T-helper 1 cell treated with Interleukin-12 subunit alpha and Interleukin-12 subunit beta and Interleukin-4 antibody, amounts not matched to agents 30 ng/mL and 1 ng/mL, for 36 hours (primary cell): ENCODE data around the gene MKX. TPM values are rescaled to one million over a fixed set of nuclear protein-coding genes. Genes with fewer than 3 reads are reported as not detected.

Source experiments
- intact Hi-C: fragments of 100-400 bp; cut with micrococcal nuclease; formaldehyde crosslinking; loops from one replicate; pipeline ENCODE4 v1.15.1; 2024
- total RNA-seq: library from RNA; stranded (reverse); gene quantifications from 2 replicates; pipeline ENCODE4 v1.2.3, GENCODE V29; 2022

MKX gene, protein sequence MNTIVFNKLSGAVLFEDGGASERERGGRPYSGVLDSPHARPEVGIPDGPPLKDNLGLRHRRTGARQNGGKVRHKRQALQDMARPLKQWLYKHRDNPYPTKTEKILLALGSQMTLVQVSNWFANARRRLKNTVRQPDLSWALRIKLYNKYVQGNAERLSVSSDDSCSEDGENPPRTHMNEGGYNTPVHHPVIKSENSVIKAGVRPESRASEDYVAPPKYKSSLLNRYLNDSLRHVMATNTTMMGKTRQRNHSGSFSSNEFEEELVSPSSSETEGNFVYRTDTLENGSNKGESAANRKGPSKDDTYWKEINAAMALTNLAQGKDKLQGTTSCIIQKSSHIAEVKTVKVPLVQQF
- 0.17 TPM in 1 of 2 replicates, not detected in the other for total RNA-seq

DNA sequence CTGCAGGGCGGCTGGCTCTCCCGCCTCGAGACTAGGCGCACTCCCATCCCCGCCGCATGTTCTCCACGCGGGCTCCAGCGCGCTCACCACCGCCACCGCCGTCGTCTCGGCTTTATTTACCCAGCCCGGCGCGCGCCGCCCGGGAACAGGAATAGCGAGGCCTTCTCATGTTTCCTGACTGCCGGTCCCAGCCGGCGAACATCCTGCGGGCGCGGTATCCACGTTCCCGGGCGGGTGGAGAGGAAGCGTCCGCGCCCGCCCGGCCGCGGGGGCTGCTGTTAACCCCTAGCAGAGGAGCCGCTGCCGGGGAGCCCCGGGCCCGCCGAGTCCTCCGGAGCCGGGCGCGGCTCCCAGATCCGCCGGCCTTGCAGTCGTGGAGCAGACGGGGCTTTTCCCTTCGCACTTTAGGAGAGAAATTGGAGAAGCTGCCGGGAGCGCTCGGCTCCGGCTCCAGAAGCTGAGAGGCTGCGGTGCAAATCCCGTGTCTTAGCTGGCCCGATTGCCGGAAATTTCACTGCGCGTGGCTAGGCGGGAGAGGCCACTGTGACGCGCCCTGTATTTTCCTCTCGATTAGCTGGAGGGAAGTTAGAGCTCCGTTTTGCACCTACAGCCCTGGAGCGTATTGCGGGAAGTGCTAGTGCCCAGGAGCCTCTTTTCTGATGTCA lies at the start of gene MKX:
Gene MKX (minus strand): TSS at position 88 of the 665 bp plus-strand sequence. CDS start 2,404 bp downstream, outside the sequence.
- intact Hi-C loops, result loop anchor here (5.0 kb wide), 1 partner anchor 1529 kb away; the partner anchor contains the start of gene GAD2

DNA sequence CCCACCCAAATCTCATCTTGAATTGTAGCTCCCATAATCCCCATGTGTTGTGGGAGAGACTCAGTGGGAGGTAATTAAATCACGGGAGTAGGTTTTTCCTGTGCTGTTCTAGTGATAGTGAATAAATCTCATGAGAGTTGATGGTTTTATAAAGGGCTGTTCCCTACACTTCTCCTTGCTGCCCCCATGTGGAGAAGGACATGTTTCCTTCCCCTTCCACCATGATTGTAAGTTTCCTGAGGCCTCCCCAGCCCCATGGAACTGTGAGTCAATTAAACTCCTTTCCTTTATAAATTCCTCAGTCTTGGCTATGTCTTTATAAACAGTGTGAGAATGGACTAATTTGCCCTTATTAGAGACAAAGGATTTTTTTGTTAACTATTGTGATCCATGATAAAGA lies 48.5 kb upstream of the MKX start:
- intact Hi-C loops, result no loop called here

DNA sequence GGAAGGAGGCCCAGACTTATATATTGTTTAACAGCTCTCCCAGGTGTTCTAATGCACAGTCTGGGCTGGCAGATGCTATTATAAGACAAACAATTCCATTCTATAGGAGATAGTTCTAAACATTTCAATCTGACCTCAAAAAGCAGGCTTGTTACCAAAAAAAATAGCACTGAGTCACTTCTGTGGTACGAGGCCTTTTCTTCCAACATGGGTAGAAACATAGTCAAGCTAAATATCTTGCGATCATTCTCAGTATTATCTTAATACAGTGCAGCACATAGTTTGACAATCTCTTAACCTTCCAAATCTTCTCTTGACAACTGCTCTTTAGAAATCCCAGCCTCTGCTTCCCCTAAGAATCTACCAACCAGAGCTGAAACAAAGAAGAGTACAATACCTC lies 46.6 kb upstream of the MKX start:
- intact Hi-C loops, result no loop called here

DNA sequence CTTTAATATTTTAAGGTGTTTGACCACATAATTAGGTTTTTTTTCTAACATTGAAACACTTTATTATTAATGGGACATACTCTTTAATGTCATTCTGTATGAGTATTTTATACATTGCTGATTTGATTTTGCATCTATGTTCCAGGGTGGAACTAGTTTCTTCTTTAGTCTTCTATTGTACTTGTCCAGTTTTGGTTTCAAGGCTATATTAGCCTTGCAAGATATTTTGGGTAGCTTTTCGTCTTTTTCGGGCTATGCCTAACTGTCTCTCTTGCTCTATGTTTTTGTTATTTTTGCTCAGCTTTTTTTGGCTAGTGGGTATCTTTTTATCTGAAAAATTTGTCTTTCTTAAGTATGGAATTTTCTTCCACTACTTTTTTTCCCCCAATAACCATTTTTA lies 38.7 kb upstream of the MKX start:
- intact Hi-C loops, result no loop called here

DNA sequence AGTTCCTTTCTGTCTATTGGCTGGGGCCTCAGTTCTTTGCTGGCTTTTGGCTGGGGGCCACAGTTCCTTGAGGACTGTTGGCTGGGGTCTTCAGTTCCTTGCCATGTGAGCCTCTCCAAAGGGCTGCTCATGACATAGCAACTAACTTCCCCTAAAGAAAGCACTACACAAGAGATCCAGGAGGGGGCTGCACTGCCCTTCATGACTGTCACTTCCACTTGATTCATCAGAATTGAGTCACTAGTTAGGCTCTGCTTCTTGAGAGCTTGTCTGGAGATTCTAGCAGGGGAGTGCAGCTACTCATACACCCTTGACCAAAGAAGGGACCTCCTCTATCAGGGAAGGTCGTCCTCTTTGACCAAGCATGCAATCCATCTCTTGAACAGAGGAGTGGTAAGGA lies 38.0 kb upstream of the MKX start:
- intact Hi-C loops, result loop anchor here (1.0 kb wide), 2 partner anchors 396 to 459 kb away; no protein-coding TSS in a partner anchor

DNA sequence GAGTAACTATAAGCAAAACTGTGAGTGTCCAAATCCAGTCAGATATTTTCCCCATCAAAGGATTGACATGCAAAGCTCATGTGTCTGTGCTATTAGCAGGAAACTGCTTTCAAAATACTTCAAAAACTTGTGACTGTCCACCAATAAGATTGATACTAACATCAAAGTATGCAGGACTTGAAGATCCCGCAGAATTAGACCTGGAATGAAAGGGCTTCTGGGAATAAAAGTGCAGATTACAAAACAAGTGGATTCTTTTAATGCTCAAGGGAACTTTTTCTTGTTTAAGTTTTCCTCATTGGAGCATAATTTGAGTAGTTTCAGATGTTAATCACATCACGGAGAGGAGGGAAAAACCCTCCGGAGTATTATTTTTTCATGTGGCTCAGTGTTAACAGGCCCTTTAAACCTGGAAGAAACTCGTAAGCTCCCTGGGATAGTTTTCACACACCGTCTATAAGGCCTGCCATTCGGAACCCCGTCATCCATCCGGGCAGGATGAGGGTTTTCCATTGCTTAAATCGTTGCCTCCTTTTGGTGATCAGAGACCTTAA lies 33.9 kb upstream of the MKX start:
- intact Hi-C loops, result no loop called here

DNA sequence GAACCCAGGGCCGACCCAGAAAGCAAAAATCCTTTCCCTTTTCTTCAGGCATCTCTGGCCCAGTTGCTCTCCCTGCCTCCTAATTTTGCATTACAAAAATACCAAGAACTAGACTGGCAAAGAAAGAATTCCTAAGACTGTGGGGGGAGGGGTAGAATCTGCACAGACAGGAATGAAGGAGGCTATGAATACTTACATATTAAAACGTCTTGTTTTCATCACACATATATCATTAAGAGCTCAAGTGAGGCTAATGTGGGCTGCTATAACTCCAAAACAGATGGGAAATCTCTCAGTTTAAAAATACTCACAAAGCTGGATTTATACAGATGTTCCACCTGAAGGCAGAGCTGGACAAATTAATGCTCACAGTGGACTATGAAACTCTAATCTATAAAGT lies 29.2 kb upstream of the MKX start:
- intact Hi-C loops, result no loop called here

DNA sequence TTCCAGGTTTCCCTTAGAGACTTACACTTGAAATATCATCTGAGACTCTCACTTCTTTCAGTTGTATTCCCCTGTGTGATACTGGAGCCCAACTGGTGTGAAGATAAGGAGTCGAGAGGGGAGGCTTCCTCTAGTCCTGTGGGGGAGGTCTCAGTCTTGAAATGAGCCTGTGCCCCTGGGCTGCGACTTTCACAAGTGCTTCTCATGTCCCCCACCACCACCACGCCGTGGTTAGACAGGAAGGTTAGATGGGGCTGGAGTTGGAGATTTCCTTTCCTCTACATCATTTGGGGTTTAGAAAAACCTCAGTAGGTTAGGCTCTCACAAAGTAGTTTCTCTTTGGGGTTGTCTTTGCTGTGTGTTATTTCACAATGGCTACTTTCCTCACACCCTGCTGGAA lies 25.6 kb upstream of the MKX start:
- intact Hi-C loops, result no loop called here

DNA sequence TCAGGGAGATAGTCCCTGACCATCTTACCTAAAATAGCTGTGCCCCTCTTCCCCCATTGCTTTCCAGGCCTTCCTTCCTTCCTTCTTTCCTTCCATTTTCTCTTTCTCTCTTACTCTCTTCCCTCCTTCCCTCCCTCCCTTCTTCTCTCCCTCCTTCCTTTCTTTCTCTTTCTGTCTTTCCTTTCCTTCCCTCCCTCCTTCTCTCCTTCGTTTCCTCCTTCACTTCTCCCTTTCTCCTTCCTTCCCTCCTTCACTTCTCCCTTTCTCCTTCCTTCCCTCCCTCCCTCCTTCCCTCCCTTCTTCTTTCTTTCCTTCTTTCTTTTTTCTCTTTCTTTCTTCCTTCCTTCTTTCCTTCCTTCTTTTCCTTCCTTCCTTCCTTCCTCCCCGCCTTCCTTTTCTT lies 24.6 kb upstream of the MKX start:
- intact Hi-C loops, result no loop called here

DNA sequence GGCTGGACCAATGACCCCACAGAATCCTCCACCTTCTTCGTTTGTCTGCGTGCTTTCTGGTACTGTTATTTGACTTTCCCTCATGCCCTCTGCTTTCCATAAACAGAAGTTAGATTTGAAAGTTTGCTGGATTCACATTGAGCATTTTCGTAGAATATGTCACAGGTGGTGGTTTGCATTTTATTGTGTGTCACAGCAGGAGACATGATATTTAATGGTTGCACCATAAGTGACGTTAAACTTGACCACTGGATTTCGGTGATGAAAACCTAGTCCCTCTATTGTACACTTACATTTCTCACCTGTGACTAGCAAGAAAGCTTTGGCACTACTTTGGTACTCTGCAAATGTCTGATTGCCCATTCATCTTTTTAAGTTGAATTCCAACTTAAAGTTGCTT lies 15.2 kb upstream of the MKX start:
- intact Hi-C loops, result no loop called here

DNA sequence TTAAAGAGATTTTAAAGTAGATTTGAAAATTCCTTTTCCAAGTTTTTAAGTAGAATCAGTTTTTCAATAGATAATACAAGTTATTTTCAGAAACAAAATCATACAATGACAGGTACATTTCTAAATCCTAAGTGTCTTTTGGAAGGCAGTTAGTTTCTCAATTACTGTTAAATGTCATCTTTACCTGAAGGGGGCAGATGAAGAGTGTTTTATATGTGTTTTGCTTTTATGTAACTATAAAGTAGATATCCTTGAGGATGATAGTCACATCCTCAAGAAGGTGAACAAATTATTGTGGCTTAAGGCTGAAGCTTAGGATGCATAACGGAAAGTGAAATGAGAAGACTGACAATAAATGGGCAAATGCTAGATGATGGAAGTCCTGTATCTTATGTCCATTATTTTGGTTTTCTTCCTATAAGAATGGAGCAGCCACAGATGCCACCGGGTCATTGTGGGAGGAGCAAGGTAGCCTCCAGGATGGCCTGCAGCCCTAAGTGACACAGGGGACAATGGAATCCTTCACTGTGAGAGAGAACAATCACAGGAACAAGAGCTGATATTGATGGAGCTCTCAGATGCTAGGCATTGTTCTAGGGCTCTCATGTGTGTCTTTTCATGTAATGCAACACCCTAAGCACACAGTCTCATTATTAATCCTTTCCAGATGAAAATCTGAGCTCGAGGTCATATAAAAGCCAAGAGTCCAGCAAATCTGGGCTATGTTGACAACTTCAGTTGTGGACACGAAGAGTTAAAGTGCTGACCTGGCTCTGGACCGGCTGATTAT lies 14.1 kb upstream of the MKX start:
- intact Hi-C loops, result no loop called here

DNA sequence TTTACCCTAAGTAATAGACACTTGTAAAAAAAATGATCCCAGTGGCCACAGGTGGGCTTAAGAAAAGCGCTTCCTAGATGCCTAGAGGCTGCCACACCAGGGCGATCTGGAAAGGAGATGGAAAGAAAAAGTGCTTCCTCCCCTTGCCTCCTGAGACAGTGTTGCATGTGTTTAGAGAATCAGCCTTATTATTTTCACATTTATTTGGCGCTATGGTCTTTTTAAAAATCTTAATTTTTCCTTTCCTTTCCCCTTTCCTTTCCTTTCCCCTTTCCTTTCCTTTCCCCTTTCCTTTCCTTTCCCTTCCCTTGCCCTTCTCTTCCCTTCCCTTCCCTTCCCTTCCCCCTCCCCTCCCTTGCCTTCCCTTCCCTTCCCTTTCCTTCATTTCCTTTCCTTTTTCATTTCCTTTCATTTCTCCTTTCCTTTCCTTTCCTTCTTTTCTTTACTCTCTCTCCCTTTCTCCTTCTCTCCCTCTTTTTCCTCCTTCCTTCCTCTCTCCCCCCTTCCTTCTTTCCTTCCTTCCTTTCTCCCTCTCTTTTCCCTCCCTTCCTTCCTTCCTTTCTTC lies 7.1 kb upstream of the MKX start:
- intact Hi-C loops, result no loop called here

DNA sequence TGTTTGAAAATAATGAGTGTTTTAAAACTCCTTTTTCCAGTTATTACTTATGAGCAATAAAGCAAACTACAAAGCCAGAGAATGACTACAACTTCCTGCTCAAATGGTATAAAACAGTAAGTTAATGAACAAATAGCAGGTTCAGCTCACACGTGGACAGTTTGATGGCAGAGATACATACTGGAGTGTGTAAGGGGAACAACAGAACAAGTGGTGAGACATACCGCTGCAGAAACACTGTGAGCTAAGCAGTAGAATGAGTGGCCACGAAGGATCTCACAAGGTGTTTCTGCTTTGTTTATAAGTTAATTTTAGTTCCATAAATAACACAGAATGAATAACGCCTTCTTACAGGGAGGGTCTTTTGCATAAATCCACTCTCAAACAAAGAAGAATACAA lies 3.0 kb upstream of the MKX start:
- intact Hi-C loops, result loop anchor here (5.0 kb wide), 1 partner anchor 1531 kb away; the partner anchor contains the start of gene GAD2

DNA sequence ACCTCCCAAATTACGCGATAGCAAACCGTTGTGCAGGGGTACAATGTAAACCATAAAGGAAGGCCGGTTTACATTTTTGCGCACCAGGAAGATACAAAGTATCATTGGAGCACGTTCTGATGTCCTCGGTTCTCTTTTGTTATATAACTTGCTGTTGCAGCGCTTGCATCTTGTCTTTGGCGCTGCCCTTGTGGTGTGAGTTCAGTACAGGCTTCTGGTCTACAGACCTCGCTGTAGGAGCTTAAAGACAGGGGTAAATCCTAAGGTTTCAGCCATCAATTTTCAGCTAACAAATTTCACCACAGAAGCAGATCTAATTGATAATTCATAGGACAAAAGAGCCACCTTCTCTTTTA lies 1.5 kb upstream of the MKX start:
- intact Hi-C loops, result loop anchor here (5.0 kb wide), 1 partner anchor 1530 kb away; the partner anchor contains the start of gene GAD2

DNA sequence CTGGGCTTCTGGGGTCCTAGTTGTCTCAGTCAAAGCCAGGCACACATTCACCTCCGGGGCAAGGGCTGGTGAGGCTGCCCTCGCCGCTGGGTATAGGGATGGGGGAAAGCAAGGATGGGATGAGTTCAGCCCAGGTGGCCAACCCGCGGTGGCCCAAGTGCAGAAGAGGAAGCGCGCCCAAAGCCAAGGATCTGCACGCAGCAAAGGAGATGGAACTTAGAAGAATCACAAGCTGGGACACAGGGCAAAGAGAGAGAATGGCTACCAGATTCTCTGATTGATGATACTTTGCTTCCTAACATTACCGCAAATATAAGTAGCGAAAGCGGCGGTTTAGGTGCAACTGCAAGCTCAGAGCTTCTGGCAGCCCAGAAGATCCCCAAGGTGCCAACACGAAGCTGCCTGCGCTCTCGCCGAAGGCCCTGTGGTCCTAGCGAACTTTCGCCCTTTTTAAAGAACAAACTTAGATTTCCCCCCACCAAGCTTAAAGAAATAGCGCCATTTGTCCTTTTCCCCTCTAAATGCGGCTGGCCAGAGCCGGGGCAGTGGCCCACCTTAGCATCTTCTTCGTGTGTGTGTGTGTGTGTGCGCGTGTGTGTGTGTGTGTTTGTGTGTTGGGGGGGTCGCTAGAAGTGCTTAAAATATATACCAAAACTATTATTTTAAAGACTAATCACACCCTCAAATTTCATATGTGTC lies 927 bp upstream of the MKX start:
- intact Hi-C loops, result loop anchor here (5.0 kb wide), 1 partner anchor 1529 kb away; the partner anchor contains the start of gene GAD2

DNA sequence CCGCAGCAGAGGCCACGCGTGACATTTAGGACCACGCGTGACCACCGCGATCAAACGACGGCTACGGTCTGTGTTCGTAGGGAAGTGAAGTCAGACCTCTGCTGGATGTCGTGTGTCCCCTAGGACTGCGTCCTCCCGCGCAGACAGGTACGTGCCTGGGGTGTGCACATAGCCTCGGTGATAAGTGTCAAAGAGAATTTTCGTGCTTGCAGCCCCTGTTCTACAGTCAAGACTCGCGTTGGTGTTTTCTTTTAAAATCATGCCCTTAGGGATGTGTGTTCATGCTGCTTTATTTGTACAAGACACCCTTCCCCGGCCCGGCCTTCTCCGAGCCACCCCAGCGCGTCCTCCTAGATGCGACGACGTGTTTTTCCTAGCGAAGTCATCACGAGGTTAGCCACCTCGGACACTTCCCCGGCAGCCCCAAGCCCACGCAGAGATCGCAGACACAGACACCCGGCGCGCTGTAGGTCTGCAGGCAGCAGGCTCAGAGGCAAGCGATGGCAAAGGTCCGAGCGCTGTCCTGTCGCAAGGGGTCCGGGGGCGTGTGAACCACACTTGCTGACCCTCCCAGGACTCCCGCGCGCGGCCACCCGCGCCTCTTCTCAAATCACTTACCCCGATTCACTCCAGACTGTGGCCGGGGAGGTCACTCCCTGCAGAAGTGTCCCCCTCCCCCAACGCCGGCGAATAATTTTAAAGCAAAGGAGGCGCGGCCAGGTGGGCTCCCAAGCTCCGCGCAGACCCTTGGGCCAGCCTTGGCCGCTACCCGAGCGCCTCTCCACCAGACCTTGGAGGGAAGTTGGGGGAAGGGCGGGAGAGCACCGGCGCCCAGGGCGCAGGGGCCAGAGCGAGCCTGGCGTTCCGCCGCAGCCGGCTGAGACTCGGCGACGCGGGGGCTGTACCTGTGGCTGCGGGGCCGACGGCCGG lies 552 bp downstream of the MKX start:
- intact Hi-C loops, result loop anchor here (5.0 kb wide), 5 partner anchors 183 to 1528 kb away; partner anchors contain the start of genes ACBD5, GAD2 and WAC

DNA sequence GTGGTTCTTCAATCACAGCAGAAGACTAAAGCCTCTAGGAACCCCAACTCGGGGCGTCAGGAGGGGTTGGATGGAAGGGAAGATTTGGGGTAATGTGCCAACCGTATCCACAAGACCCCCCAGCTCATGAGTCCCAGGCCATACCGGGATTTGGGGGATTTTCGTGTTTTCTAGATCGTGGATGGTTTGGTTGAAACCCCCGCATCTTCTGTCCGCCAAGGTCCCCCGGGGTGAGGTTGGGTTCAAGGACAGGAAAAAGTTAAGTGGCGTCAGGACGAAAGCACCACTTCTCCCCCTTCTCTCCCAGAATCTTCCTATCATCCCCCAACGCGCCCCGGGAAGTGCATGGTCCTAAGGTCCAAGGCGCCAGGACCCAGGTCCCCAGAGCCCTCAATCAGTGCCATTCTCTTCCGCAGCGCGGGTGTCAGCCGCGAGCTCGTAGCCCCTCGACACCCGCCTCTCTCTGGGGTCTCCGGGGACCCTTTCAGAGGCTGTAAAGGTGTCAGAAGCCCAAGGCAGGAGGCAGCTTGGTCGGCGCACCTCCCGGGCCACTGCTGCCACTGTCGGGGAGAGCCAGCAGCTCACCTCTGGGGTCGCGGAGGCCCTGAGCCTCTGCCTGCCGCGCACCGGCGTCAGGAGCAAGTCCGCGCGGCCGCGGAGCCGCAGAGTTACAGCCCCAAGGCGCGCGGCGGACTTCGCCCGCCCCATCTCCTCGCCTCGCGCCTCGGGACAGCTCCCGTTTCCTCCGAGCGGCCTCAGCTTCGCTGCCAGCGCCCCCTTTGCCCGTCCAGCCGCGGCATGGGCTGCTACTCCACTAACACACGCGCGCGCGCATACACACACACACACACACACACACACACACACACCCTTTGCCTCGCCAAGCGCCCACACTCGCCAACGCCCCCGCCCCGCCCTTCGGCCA lies 1.5 kb downstream of the MKX start:
- intact Hi-C loops, result loop anchor here (1.0 to 5.0 kb wide), 6 partner anchors 182 to 935 kb away; partner anchors contain the start of genes ACBD5 and WAC
